ENCODE measurements around the gene TARP. TPM values are rescaled to one million over a fixed set of nuclear protein-coding genes. Genes with fewer than 3 reads are reported as not detected.
A peak's percentile ranks its signal among the peaks of the same experiment; 100 is the strongest.

TARP gene

GRCh38 chr7:38215735-38216670 lies 57.4 kb downstream of the TARP start:
- intact Hi-C loops (cut with DNase I): no loop called here
- DNase-seq (ENCODE audit: extremely low spot score in 2 of 2): no peak
- Histone ChIP-seq H3K4me3 (no peak overlapping the region), H3K27ac (peak overlapping the region; percentile 53), H3K4me1 (peaks cover 21% of the 10 kb centered on the region), H3K27me3 (no peaks in the 10 kb centered on the region), H3K36me3 (peaks cover 0 to 37% of the 10 kb centered on the region in 2 donors), H3K9me3 (no peaks in the 10 kb centered on the region)
- TF ChIP-seq CTCF (IDR thresholded peaks at IDR 0.05) (peak; percentile 69 to 85 (median 85)), POLR2A (IDR thresholded peaks at IDR 0.05) (no peak), POLR2AphosphoS5 (IDR thresholded peaks at IDR 0.05; ENCODE audit: insufficient read depth in 1 of 2, low read depth in 1 of 2) (peak in 1 of 2 donors; percentile 15)

- intact Hi-C loops (cut with DNase I): no loop called here
- Histone ChIP-seq H3K27ac (peak overlapping the region; percentile 53), H3K4me1 (peaks cover 21% of the 10 kb centered on the region)
Measured at GRCh38 chr7:38215115-38215514, 58.3 kb downstream of the TARP start.

GRCh38 chr7:38211940-38212339 lies 61.5 kb downstream of the TARP start:
- TF ChIP-seq POLR2A (IDR thresholded peaks at IDR 0.05) (no peak), CTCF (IDR thresholded peaks at IDR 0.05) (no peak), POLR2AphosphoS5 (IDR thresholded peaks at IDR 0.05; ENCODE audit: insufficient read depth in 1 of 2, low read depth in 1 of 2) (no peak)
- H3K4me3 ChIP-seq: no peak overlapping the region
- peaks cover 0 to 7% of the 10 kb centered on the region in 2 donors for H3K36me3 ChIP-seq
- peak overlapping the region; percentile 2 for H3K27ac ChIP-seq
- DNase-seq (ENCODE audit: extremely low spot score in 2 of 2): no peak
- H3K27me3 ChIP-seq: no peaks in the 10 kb centered on the region
- intact Hi-C loops (cut with DNase I): no loop called here
- peaks cover 21% of the 10 kb centered on the region for H3K4me1 ChIP-seq
- H3K9me3 ChIP-seq: no peaks in the 10 kb centered on the region

More at GRCh38 chr7:38215115-38215514, 58.3 kb downstream of the TARP start:
- no peak for DNase-seq (ENCODE audit: extremely low spot score in 2 of 2)
- peaks cover 0 to 29% of the 10 kb centered on the region in 2 donors for H3K36me3 ChIP-seq
- TF ChIP-seq POLR2AphosphoS5 (IDR thresholded peaks at IDR 0.05; ENCODE audit: insufficient read depth in 1 of 2, low read depth in 1 of 2) (no peak), POLR2A (IDR thresholded peaks at IDR 0.05) (no peak), CTCF (IDR thresholded peaks at IDR 0.05) (no peak)
- no peaks in the 10 kb centered on the region for H3K27me3 ChIP-seq
- H3K4me3 ChIP-seq: no peak overlapping the region
- H3K9me3 ChIP-seq: no peaks in the 10 kb centered on the region

- Histone ChIP-seq H3K27ac (peak overlapping the region; percentile 2), H3K36me3 (peaks cover 0 to 4% of the 10 kb centered on the region in 2 donors), H3K27me3 (no peaks in the 10 kb centered on the region), H3K4me1 (peaks cover 21% of the 10 kb centered on the region), H3K4me3 (no peak overlapping the region), H3K9me3 (no peaks in the 10 kb centered on the region)
- intact Hi-C loops (cut with DNase I): no loop called here
- TF ChIP-seq POLR2AphosphoS5 (IDR thresholded peaks at IDR 0.05; ENCODE audit: insufficient read depth in 1 of 2, low read depth in 1 of 2): no peak
- DNase-seq (ENCODE audit: extremely low spot score in 2 of 2): no peak
Measured at GRCh38 chr7:38211486-38211885, 62.0 kb downstream of the TARP start.

Small RNA genes lying within 50 kb of the gene (small RNA-seq; reads per million reads assigned to genes)
- gene TRGJ1 (not detected), gene TRGJ2 (not detected), gene TRGJP (not detected), gene TRGJP1 (not detected), gene TRGJP2 (not detected), gene TRGVA (not detected)

Other genes starting within 250 kb of the TARP start
- 29.5 TPM for gene STARD3NL, start 95.4 kb downstream of the TARP start, total RNA-seq

Data from vagina (tissue), 2 donors.